ENCODE measurements around the gene RAPGEF4.

DNA sequence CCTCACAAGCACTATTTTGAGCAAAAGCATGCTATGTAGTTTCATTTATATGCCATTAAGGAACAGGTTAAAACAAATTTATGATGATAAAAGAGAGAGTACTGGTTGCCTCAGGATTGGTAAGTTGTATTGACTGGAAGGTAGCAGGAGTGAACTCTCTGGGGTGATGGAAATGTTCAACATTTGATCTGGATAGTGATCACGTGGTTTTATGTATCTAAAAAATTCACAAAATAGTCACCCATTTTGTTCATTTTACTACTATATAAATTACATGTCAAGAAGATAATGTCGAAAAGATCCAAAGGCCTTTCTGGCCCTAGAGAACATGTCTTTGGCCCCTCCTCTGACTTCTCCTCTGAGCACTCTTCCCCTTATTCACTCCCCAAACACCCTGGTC, 10.4 kb upstream of the RAPGEF4 start:
- TF ChIP-seq, protein P1, sequence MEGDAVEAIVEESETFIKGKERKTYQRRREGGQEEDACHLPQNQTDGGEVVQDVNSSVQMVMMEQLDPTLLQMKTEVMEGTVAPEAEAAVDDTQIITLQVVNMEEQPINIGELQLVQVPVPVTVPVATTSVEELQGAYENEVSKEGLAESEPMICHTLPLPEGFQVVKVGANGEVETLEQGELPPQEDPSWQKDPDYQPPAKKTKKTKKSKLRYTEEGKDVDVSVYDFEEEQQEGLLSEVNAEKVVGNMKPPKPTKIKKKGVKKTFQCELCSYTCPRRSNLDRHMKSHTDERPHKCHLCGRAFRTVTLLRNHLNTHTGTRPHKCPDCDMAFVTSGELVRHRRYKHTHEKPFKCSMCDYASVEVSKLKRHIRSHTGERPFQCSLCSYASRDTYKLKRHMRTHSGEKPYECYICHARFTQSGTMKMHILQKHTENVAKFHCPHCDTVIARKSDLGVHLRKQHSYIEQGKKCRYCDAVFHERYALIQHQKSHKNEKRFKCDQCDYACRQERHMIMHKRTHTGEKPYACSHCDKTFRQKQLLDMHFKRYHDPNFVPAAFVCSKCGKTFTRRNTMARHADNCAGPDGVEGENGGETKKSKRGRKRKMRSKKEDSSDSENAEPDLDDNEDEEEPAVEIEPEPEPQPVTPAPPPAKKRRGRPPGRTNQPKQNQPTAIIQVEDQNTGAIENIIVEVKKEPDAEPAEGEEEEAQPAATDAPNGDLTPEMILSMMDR (IDR thresholded peaks at IDR 0.05) = no peak
- TF ChIP-seq POLR2A (IDR thresholded peaks at IDR 0.05) = no peak
